ENCODE measurements around the gene GRK7. TPM values are rescaled to one million over a fixed set of nuclear protein-coding genes. Genes with fewer than 3 reads are reported as not detected.
A peak's percentile ranks its signal among the peaks of the same experiment; 100 is the strongest.

The GRK7 gene
- total and polyA plus RNA-seq, 9 of the 15 experiments (the other 6 are each of a cell fraction or from before 2014, with no cell fraction given), result 0.01 to 0.08 (median 0.04) TPM; not detected in 3

DNA sequence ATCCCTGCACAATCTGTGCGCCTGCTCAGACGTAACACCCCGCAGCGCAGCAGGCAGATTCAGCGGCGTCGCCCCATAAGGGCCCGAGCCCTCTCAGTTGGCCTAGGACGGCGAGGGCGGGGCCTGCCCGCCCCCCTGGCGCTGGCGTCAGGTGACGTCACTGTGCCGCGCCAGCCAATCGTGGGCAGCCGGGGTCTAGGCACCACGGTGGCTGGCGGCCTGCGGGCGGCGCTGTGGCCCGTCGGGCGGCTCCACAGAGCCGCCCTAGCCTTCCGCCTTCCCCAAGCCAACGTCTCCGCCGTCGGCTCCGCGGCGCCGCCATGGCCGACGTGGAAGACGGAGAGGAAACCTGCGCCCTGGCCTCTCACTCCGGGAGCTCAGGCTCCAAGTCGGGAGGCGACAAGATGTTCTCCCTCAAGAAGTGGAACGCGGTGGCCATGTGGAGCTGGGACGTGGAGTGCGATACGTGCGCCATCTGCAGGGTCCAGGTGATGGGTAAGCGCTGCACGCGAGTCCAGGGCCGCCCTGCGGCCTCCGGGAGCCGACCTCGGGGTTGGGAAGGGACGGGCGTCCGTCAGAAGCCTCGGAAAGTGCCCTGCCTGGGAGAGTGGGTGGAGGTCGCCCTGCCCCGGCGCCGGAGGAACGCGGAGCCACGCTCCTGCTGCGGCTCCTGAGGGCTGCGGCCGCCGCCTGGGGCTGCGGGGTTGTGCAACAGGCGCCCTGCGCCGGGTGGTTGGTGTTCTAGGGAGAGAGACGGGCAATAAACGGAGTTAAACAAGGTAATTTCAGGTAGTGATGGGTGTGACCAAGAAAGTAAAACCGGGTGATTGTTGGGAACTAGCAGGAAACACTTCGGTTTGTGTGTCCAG lies 25.0 kb upstream of the GRK7 start, which contains the start of gene RNF7 (continued):
- TF ChIP-seq ESRRA (IDR thresholded peaks at IDR 0.05; ENCODE audit: borderline replicate concordance, low read depth), result peak; percentile 70; the same call in 1 of the 2 replicates
- TF ChIP-seq, protein P1, sequence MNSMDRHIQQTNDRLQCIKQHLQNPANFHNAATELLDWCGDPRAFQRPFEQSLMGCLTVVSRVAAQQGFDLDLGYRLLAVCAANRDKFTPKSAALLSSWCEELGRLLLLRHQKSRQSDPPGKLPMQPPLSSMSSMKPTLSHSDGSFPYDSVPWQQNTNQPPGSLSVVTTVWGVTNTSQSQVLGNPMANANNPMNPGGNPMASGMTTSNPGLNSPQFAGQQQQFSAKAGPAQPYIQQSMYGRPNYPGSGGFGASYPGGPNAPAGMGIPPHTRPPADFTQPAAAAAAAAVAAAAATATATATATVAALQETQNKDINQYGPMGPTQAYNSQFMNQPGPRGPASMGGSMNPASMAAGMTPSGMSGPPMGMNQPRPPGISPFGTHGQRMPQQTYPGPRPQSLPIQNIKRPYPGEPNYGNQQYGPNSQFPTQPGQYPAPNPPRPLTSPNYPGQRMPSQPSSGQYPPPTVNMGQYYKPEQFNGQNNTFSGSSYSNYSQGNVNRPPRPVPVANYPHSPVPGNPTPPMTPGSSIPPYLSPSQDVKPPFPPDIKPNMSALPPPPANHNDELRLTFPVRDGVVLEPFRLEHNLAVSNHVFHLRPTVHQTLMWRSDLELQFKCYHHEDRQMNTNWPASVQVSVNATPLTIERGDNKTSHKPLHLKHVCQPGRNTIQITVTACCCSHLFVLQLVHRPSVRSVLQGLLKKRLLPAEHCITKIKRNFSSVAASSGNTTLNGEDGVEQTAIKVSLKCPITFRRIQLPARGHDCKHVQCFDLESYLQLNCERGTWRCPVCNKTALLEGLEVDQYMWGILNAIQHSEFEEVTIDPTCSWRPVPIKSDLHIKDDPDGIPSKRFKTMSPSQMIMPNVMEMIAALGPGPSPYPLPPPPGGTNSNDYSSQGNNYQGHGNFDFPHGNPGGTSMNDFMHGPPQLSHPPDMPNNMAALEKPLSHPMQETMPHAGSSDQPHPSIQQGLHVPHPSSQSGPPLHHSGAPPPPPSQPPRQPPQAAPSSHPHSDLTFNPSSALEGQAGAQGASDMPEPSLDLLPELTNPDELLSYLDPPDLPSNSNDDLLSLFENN (IDR thresholded peaks at IDR 0.05; ENCODE audit: low read depth in 2 of 2, low read length in 2 of 2), result peak in 1 of 2 experiments; percentile 16; a peak in 1 of 4 replicates
- TF ChIP-seq PHF20 (IDR thresholded peaks at IDR 0.05; ENCODE audit: partially characterized antibody), result peak; percentile 48
- no peak for TF ChIP-seq CREB5 (CRISPR knock-in tag; IDR thresholded peaks at IDR 0.05)
- TF ChIP-seq JUND (IDR thresholded peaks at IDR 0.05; ENCODE audit: borderline replicate concordance, low read depth, low read length), result peak; percentile 85
- peak; percentile 74; the same call in 1 of the 3 replicates for TF ChIP-seq JUND (tag; IDR thresholded peaks at IDR 0.05; ENCODE audit: borderline replicate concordance, low read depth, low read length)
- TF ChIP-seq, protein P2, sequence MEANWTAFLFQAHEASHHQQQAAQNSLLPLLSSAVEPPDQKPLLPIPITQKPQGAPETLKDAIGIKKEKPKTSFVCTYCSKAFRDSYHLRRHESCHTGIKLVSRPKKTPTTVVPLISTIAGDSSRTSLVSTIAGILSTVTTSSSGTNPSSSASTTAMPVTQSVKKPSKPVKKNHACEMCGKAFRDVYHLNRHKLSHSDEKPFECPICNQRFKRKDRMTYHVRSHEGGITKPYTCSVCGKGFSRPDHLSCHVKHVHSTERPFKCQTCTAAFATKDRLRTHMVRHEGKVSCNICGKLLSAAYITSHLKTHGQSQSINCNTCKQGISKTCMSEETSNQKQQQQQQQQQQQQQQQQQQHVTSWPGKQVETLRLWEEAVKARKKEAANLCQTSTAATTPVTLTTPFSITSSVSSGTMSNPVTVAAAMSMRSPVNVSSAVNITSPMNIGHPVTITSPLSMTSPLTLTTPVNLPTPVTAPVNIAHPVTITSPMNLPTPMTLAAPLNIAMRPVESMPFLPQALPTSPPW (CRISPR knock-in tag; IDR thresholded peaks at IDR 0.05), result peak; percentile 96
- peak; percentile 99 for TF ChIP-seq PHF8 (IDR thresholded peaks at IDR 0.05; ENCODE audit: borderline replicate concordance, low read length)
- peak; percentile 92 for TF ChIP-seq RBBP5 (IDR thresholded peaks at IDR 0.05; ENCODE audit: borderline replicate concordance, insufficient read depth, low read length, poor library complexity, severe bottlenecking)
- TF ChIP-seq HLTF (IDR thresholded peaks at IDR 0.05), result peak; percentile 18; the same call in 1 of the 2 replicates
- peak; percentile 7 for TF ChIP-seq POU5F1 (IDR thresholded peaks at IDR 0.05; ENCODE audit: borderline replicate concordance, low read depth, low read length, partially characterized antibody)
- TF ChIP-seq, protein P3, sequence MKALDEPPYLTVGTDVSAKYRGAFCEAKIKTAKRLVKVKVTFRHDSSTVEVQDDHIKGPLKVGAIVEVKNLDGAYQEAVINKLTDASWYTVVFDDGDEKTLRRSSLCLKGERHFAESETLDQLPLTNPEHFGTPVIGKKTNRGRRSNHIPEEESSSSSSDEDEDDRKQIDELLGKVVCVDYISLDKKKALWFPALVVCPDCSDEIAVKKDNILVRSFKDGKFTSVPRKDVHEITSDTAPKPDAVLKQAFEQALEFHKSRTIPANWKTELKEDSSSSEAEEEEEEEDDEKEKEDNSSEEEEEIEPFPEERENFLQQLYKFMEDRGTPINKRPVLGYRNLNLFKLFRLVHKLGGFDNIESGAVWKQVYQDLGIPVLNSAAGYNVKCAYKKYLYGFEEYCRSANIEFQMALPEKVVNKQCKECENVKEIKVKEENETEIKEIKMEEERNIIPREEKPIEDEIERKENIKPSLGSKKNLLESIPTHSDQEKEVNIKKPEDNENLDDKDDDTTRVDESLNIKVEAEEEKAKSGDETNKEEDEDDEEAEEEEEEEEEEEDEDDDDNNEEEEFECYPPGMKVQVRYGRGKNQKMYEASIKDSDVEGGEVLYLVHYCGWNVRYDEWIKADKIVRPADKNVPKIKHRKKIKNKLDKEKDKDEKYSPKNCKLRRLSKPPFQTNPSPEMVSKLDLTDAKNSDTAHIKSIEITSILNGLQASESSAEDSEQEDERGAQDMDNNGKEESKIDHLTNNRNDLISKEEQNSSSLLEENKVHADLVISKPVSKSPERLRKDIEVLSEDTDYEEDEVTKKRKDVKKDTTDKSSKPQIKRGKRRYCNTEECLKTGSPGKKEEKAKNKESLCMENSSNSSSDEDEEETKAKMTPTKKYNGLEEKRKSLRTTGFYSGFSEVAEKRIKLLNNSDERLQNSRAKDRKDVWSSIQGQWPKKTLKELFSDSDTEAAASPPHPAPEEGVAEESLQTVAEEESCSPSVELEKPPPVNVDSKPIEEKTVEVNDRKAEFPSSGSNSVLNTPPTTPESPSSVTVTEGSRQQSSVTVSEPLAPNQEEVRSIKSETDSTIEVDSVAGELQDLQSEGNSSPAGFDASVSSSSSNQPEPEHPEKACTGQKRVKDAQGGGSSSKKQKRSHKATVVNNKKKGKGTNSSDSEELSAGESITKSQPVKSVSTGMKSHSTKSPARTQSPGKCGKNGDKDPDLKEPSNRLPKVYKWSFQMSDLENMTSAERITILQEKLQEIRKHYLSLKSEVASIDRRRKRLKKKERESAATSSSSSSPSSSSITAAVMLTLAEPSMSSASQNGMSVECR (CRISPR knock-in tag; IDR thresholded peaks at IDR 0.05), result 0 out of 2 replicates have a peak, but pooled peaks have one; percentile 32
- no peak for TF ChIP-seq NFIX (CRISPR knock-in tag; IDR thresholded peaks at IDR 0.05; ENCODE audit: low read depth)

Measured in K562 (cell line).